NCI-H526 (cell line): ENCODE results near the gene PSMD8.
A peak's percentile ranks its signal among the peaks of the same experiment; 100 is the strongest.
"Not testable (repeated sequence)": the region's sequence is repeated elsewhere in the genome, so short reads cannot be mapped to it uniquely, and the experiment has no call there.

Experiments used
- DNase-seq, 2 experiments: peaks; one replicate each; lab custom pipeline; 2025; lab: John Stamatoyannopoulos, UW

PSMD8 gene

DNA sequence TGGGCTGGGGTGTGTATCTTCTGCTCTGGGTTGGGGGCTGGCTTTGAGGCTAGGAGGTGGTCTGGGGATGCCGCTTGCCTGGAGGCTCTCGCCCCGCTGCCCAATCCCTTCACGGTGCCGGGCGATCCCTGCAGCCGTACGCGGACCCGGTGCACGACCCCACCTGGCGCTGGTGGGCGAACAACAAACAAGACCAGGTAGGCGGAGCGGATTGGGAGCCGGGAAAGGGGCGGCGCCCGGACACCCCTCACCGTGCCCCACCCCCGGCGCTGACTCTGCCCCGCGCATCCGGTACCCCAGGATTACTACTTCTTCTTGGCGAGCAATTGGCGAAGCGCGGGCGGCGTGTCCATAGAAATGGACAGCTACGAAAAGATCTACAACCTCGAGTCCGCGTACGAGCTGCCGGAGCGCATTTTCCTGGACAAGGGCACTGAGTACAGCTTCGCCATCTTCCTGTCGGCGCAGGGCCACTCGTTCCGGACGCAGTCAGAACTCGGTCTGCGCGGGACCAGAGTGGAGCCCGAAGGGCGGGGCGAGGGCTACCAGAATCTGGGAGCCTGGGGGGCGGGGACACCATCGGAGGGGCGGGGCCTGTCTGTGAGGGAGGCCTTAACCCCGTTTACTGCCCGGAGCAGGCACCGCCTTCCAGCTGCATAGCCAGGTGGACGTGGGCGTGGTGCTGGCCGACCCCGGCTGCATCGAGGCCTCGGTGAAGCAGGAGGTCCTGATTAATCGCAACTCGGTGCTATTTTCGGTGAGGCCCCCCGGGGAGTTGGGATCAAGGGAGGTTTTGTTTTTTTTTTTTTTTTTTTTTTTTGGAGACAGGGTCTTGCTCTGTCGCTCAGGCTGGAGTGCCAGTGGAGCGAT is 12.1 kb upstream of the PSMD8 start:
- DNase-seq = peak; percentile 33 to 88

DNA sequence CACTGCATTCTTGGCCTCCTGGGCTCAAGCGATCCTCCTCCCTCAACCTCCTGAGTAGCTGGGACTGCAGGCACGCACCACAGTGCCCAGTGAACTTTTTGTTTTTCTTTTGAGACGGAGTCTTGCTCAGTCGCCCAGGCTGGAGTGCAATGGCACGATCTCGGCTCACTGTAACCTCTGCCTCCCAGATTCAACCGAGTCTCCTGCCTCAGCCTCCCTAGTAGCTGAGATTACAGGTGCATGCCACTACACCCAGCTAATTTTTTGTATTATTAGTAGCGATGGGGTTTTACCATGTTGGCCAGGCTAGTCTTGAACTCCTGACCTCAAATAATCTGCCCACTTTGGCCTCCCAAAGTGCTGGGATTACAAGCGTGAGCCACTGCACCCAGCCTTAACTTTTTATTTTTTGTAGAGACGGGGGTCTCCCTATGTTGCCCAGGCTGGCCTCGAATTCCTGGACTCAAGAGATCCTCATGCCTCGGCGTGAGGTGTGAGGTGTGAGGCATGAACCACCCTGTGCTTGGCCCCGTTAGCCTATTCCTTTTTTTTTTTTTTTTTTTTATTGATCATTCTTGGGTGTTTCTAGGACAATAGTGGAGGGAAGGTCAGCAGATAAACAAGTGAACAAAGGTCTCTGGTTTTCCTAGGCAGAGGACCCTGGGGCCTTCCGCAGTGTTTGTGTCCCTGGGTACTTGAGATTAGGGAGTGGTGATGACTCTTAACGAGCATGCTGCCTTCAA is 11.3 kb upstream of the PSMD8 start:
- not testable (repeated sequence) for DNase-seq

DNA sequence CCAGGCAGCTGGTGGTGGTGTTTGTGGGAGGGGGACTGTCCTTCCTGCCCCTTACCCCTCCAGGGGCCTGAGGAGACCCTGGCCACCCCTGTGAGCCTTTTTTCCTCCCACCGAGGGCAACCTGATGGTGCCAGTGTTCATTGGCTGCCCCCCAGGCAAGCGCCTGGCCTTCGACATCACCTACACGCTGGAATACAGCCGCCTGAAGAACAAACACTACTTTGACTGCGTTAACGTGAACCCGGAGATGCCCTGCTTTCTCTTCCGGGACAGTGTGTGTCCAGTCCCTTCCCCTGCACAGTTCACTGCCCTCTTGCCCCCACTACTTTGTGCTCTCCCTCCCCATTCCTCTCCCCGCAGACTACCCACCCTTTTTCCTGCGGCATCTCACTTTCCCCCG is 7.3 kb upstream of the PSMD8 start:
- no peak for DNase-seq

DNA sequence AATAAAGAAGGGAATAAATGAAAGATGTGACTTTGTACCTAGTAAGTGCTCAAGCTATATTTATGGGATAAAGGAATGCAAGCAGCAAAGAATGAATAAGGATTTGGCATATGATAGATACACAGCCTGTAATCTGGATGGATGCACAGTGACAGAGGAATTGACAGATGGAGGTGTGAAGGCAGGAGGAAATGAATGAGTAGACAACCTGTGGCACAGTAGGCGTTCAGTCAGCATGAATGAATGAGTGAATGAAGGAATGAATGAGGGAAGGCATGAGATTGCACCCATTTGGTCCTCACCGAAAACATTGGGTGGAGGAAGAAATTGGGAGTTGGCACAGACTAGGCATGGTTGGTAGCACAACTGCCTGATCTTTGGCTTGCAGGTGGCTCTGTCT is 4.8 kb upstream of the PSMD8 start:
- DNase-seq = no peak

DNA sequence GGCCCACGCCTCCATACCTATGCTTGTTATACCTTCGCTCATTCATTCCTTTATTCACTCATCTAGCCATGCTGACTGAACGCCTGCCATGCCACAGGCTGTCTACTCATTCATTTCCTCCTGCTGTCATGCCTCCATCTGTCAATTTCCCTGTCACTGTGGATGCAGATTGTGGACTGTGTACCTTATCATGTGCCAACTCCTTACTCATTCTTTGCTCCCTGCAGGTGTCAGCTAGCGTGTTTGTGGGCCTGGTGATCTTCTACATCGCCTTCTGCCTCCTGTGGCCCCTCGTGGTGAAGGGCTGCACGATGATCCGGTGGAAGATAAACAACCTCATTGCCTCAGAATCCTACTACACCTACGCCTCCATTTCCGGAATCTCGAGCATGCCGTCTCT is 4.1 kb upstream of the PSMD8 start:
- no peak for DNase-seq

DNA sequence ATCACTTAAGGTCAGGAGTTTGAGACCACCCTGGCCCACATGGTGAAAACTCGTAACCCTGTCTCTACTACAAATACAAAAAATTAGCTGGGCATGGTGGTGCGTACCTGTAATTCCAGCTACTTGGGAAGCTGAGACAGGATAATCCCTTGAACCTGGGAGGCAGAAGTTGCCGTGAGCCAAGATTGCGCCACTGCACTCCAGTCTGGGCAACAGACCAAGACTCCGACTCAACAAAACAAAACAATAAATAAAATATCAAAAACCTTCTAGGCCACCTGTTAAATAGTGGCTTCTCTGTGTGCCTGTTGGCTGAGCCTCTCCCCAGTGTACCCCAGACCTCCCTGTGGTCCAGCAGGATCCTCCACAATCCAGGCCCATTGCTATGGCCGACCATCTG is 3.3 kb upstream of the PSMD8 start:
- DNase-seq = no peak

DNA sequence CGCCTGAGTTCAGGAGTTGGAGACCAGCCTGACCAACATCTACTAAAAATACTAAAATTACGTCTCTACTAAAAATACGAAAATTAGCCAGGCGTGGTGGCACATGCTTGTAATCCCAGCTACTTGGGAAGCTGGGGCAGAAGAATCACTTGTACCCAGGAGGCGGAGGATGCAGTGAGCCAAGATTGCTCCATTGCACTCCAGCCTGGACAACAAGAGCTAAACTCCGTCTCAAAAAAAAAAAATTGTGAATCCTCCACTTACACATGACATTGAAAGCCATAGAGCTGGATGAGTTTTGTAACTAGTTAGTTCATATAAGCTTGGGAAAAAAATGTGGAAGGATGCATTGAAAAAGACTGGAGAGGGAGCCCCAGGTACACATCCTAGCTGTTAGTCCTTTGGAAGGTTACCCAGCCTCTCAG is 452 bp upstream of the PSMD8 start:
- no peak for DNase-seq

DNA sequence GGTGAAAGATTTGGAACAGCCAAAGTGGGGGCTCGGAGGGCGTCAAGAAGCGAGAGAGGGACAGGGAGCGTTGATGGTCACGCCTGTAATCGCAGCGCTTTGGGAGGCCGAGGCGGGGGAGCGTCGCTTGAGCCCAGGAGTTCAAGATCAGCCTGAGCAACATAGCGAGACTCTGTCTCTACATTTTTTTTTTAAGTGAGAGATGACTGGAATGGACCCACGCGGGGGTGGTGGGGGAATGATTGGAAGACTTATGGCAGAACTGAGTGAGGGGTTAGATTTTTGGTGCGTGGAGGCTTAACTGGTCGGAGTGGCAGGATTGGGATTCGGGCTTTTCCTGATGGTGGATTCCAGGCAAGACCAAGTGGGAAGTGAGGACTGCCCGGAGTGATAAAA is 725 bp downstream of the PSMD8 start:
- no peak for DNase-seq

DNA sequence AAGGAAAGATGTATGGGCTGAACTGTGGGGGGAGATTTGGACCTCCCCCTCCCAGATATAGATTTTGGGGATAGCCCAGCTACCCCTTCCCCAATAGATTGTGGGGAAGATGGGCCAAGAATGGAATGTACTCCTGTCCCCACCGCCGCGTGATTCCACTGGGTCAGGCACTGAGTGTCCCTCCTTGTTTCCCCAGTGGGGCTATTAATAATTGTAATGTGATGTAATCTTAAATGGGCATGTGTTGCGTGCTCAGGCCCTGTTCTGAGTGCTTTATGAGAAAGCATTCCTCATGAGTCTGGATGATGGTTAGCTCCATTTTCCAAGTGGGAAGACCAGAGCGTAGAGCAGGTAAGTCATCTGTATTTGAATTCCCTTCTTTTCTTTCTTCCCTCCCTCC is 1.4 kb downstream of the PSMD8 start:
- no peak for DNase-seq

DNA sequence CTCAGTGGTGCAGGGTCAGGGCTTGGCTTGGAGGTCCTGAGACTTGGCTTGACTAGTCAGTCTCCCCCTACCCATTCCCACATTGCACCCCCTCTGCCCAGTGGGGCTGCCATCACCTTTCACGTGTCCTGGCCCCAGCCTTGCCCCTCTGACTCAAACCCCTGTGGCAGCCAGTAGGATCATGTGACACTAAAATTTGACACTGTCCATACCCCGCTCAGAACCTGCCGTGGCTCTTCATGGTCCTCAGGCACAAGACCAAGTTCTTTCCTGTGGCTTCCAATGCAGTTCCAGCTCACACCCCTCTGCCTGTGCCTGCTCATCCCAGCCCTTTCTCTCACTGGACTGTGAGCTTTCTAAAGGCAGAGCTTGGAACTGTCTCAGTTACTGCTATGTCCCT is 2.2 kb downstream of the PSMD8 start:
- no peak for DNase-seq

DNA sequence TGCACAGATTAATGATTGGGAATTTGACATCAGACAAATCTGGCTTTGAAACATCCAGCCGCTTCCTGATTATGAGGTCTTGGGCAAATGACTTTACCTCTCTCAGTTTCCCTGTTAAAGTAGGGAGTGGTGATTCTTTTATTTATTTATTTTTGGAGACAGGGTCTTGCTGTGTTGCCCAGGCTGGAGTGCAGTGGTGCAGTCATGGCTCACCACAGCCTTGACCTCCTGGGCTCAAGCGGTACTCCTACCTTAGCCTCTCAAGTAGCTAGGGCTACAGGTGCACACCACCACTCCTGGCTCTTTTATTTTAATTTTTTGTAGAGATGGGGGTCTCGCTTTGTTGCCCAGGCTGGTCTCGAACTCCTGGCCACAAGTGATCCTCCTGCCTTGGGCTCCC is 2.7 kb downstream of the PSMD8 start:
- DNase-seq = no peak

DNA sequence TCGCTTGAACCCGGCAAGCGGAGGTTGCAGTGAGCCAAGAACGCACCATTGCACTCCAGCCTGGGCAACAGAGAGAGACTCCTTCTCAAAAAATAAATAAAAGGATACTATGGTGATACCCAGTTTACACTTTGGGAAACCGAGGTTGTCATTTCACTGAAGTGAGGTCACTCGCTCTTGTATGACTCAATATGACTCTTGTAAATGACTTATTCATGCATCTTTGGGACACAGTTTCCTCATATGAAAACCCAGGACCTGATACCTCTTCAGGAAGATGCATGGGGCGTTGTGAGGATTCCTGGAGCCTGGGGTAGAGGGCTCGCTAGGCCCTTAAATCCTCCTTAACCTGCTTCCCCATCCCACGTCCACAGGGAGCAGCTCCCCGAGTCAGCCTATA is 4.5 kb downstream of the PSMD8 start:
- no peak for DNase-seq

DNA sequence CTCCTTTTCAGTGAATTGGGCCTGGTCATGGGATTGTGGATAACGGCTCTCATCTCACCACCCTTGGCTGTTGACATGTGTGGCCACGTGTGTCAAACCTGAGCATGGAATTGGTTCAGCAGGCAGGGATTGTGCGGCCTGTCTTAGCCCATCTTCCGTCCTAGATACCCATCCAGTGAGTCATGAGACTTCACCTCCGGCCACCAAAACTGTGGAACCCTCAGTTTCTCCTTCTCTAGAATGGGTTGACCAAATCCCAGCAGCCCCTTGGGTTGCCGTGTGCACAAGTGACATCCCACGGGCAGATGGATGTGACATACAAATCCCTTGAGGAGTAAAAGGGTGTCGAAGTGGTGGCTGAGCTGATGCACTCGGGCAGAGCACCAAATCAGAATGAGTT is 6.8 kb downstream of the PSMD8 start:
- DNase-seq = no peak

DNA sequence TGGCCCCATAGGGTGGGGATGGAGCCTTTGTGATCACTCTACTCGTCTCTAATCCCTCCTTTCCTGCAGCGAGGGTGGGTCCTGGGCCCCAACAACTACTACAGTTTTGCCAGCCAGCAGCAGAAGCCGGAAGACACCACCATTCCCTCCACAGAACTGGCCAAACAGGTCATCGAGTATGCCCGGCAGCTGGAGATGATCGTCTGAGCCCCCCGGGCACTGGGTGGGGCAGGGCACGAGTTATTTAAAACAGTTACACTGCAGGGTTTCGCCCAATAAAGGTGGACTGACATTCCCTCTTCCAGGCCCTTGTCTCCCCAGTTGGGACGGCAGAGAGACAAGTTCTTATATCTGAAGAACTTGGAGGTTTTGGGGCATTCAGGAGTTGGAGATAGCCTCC is 8.8 kb downstream of the PSMD8 start:
- no peak for DNase-seq

DNA sequence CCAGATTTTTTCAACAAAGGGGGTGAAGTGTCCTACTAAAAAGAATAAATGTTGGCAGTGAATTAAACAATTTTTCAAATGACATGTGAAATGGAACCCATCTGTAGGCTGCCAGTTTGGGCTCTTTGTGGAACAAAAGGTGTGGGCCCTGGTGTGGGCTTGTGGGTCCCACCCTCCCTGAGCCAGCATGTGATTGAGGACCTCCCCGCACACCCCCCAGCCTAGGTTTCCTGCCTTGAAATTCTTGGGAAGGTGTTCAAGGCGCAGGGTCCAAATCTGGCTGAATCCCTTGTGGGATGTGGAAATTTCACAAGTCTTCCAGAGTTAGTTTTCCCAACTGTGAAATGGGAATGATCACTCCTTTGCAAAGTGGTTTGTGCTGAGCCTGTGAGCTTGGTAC is 9.4 kb downstream of the PSMD8 start:
- DNase-seq = no peak

DNA sequence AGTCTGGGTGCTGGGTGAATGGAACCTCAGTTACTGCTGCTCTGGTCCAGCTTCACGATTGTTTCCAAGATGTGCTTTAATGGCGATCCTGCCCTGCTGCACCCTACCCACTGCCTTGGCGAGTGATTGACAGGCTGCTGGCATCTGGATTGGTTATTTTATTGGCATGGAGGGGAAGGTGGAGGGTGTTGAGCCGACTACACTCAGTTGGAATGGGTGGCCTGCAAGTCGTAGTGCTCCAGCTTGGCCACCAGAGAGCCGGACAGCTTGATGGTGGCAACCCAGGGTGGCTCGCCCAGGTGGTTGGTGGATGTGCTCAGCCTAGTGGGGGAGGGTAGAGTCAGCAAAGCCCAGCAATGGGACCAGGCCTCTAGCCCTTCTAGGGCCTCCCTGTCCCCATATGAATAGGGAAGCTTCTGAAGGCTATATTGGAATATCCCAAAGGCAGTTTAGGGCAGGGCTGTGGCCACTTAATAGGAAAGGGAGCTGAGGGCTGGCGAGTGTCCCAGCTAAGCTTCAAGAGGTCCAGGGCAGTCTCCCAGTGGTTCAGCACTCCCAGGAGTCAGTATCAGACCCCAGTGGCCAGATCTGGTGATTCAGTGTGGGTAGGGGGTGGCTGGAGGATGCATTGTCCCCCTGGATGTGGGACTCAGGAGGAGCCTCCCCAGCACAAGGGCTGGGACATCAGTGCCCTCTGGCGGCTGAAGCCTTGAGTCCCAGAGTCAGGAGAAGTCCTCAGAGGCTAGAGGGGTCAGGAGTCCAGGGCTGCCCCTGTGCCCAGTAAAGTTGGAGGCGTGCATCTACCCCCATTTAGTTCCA is 10.0 kb downstream of the PSMD8 start:
- DNase-seq = peak in 1 of 2 experiments; percentile 37

DNA sequence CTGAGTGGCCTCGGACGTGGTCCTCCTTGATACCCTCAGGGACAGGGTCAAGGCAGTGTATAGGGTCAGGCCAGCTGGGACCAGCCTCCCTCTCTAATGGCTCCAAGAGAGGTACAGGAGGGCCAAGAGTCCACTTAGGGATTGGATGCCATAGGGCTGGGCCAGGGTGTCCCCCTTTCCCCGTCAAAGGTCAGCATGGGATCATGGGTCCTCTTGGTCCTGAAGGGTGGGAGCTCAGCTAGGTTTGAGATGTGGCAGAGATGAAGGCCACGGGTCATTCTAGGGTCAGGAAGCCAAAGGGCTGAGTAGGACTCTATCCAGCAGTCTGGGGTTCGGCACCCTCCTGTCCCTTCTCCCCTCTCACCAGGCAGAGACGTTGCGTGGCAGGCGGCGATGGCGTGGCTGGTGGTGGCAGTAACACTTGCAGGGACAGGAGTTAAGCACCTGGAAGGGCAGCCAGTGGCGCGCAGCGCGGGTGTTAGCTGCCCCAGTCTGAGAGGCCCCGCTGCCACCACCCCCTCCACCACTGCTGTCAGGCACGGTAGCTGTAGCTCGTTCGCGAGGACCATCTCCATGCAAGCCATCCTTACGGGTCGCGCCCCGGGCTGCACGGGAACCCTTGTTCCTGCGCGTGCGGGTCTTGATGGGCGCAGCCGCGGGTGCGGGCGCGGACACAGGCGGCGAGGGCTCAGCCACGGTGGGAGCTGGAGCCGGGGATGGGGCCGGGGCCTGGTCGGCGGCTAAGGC is 10.9 kb downstream of the PSMD8 start:
- DNase-seq = no peak

DNA sequence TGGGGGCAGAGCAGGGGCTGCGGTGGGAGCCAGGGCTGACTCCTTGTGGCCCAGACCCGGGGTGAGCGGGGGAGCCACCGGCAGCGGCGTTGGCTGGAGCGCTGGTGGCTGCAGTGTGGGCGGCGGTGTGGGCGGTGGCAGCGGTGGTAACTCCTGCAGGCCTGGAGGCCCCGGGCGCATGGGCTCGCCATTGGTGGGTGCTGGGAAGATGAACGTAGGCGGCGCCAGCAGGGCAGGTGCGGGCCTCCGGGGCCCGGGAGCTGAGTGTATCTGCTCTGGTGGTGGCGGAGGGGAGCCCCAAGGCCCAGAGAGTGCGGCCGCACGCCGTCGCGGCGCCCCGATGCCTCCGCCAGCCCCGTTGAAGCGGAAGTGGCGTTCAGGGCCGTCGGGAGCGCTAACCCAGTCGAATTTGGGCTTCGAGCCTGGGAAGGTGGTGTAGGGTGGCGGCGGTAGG is 11.5 kb downstream of the PSMD8 start:
- no peak for DNase-seq

DNA sequence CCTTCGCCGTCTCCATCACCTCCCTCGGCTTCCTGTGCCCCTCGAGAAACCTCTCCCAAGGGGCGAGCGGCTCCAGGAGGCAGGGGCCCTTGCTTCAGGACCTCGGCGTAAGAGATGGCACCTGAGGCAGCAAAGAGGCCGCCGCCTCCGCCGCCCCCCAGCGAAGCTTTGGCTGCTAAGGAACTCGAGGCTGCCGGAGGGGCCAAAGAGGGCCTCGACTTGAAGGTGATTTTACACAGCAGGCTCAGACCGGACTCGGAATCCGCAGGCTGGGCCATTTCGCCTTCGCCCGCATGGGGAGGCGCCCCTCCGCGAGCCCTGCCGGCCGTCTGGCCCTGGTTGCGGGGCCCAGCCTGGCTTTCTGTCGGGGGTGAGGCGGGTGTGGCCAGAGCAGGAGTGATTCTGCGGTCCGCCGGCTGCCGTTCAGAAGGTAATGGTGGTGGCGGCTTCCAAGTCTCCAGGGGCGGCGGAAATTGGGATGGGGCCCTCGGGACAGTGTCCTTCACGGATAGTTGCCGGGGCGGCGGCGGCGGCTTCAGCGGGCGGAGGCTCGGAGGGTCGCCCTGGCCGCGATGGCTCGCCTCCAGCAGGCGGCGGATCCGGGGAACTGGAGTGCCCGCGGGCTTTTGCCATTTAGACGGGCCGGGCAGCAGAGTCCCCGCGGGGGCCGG is 12.1 kb downstream of the PSMD8 start:
- peak in 1 of 2 experiments; percentile 43 for DNase-seq

DNA sequence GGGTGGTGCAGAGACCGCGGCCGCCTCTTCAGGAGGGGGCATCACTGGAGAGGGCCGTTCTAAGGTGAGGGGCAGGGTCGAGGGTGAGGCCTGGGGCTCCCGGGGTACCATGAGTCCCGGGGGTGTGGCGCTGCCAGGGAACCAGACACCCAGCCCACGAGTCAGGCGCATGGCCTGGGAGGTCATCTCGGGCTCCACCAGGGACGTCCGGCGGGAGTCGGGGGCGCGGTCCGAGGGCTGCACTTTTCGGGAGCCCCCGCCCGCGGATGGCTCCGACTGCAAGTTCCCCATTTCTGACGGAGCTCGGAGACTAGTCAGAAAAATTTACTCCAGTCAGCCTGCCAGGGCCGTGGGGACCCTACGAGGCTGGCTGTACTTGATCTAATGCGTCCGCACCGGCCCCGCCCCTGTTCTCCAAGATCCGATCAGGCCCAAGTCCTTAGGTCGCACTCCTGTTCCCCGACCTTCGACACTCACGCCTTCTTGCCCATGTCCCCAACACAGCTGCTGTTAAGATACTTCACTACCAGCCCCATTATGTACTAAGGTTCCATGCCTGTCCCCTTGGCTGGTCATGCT is 12.7 kb downstream of the PSMD8 start:
- no peak for DNase-seq
